C4-2B (cell line): ENCODE measurements around the gene POLE4.

ENCODE experiments used
- CTCF ChIP-seq: fragments of 450-650 bp; conservative IDR thresholded peaks from 2 replicates; pipeline ENCODE4 v1.5.1; 2017; ENCODE audit warnings: mild to moderate bottlenecking
- ZFX ChIP-seq: fragments of 450-650 bp; IDR thresholded peaks from 2 replicates; pipeline ENCODE4 v1.6.1; 2017

GRCh38 chr2:74991977-74992376 lies 33.5 kb downstream of the POLE4 start:
- TF ChIP-seq CTCF (no peak), ZFX (no peak)
